CD8-positive, alpha-beta memory T cell (primary cell): ENCODE measurements around the gene SEC24A. TPM values are rescaled to one million over a fixed set of nuclear protein-coding genes. Genes with fewer than 3 reads are reported as not detected.

Experiments
- CTCF ChIA-PET: fragments of 350-600 bp; sonication (Branson Sonifier 250); formaldehyde crosslinking; loops from one replicate; lab custom pipeline; 2021; ENCODE audit warnings: antibody characterized with exemption; lab: Charles Lee
- POLR2A ChIA-PET: fragments of 350-600 bp; sonication (Branson Sonifier 250); formaldehyde crosslinking; loops from one replicate; lab custom pipeline; 2021; ENCODE audit warnings: antibody characterized with exemption; lab: Charles Lee
- DNase-seq, 5 donors: peaks; one replicate each; pipeline versions ENCODE4 v3.0.0 to v3.0.0-alpha.2; 2020 to 2022; ENCODE audit warnings: mixed read lengths in 1 of 5
- H3K27ac ChIP-seq: one replicate; pipeline ENCODE4 v1.7.0; 2013; ENCODE audit warnings: low read depth, mild to moderate bottlenecking, low read length, moderate library complexity
- H3K27me3 ChIP-seq: 2 replicates; pipeline ENCODE4 v1.7.0; 2013; ENCODE audit warnings: low read length, mild to moderate bottlenecking; ENCODE audit not compliant: insufficient read depth, poor library complexity, severe bottlenecking
- H3K36me3 ChIP-seq: 2 replicates; pipeline ENCODE4 v1.7.0; 2013; ENCODE audit warnings: mild to moderate bottlenecking, low read length, moderate library complexity; ENCODE audit not compliant: insufficient read depth
- H3K4me1 ChIP-seq: 2 replicates; pipeline ENCODE4 v1.7.0; 2013; ENCODE audit warnings: mild to moderate bottlenecking, low read length, moderate library complexity; ENCODE audit not compliant: insufficient read depth
- H3K4me3 ChIP-seq: 2 replicates; pipeline ENCODE4 v1.7.0; 2013; ENCODE audit warnings: mild to moderate bottlenecking, low read length
- H3K9me3 ChIP-seq: 2 replicates; pipeline ENCODE4 v1.7.0; 2013; ENCODE audit warnings: mild to moderate bottlenecking, low read length
- H3K27ac Mint-ChIP-seq, 8 donors: one replicate each; pipeline ENCODE4 v1.8.0; 2020 to 2021; ENCODE audit warnings: mixed read lengths in 8 of 8, mild to moderate bottlenecking in 6 of 8, inconsistent platforms in 3 of 8, moderate library complexity in 3 of 8
- H3K27me3 Mint-ChIP-seq, 2 donors: one replicate each; pipeline ENCODE4 v1.8.0; 2020 to 2021; ENCODE audit warnings: mixed read lengths in 2 of 2, mild to moderate bottlenecking in 1 of 2, moderate library complexity in 1 of 2
- H3K36me3 Mint-ChIP-seq, 3 donors: one replicate each; pipeline ENCODE4 v1.8.0; 2020 to 2021; ENCODE audit warnings: mixed read lengths in 3 of 3, inconsistent platforms in 1 of 3, mild to moderate bottlenecking in 1 of 3
- H3K4me1 Mint-ChIP-seq, 3 donors: one replicate each; pipeline ENCODE4 v1.8.0; 2020 to 2021; ENCODE audit warnings: mixed read lengths in 3 of 3, inconsistent platforms in 1 of 3, mild to moderate bottlenecking in 1 of 3
- H3K4me3 Mint-ChIP-seq, 7 donors: one replicate each; pipeline ENCODE4 v1.8.0; 2020 to 2021; ENCODE audit warnings: mixed read lengths in 7 of 7, mild to moderate bottlenecking in 6 of 7, moderate library complexity in 4 of 7, inconsistent platforms in 2 of 7
- H3K9me3 Mint-ChIP-seq, 5 donors: one replicate each; pipeline ENCODE4 v1.8.0; 2020 to 2022; ENCODE audit warnings: mixed read lengths in 5 of 5, mild to moderate bottlenecking in 3 of 5, moderate library complexity in 2 of 5, inconsistent platforms in 1 of 5
- polyA plus RNA-seq: library from polyadenylated mRNA; unstranded; fragments of 300-500 nt; fragmentation: Illumina TruSeq; gene quantifications from one replicate; pipeline ENCODE4 v1.2.3, GENCODE V29; 2021
- total RNA-seq, 2 experiments: library from RNA; stranded (reverse); gene quantifications; one replicate each; pipeline ENCODE4 v1.2.3, GENCODE V29; 2021

SEC24A gene
- total and polyA plus RNA-seq, 3 experiments from 2014 or later = 8.1 to 21.2 (median 18.8) TPM

DNA sequence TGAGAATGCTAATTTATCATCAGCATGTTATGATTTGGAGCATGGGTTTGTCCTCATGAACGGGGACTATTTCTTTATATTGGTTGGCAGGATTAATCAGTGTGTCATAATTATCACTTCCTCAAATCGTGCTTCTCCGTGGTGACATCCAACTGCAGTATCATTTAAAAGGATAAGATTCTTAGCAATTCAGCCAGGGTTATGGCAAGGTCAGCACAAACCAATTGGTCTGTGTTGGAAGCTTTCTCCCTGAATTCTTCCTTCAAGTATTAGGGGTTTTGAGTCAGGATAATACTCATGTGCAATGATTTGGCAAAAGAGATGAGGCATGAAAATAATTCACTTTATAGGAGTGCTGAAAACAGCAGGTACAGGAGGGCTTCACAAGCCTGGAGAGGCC is 84.2 kb downstream of the SEC24A start:
- DNase-seq = no peak
- Histone ChIP-seq H3K27me3 (no peaks in the 10 kb centered on the region), H3K4me3 (no peak overlapping the region), H3K9me3 (no peaks in the 10 kb centered on the region), H3K27ac (no peak overlapping the region), H3K36me3 (no peaks in the 10 kb centered on the region), H3K4me1 (peaks cover 3% of the 10 kb centered on the region)
- H3K36me3 Mint-ChIP-seq = no peaks in the 10 kb centered on the region
- peaks cover 2 to 4% (median 4%) of the 10 kb centered on the region in 3 donors for H3K4me1 Mint-ChIP-seq
- H3K4me3 Mint-ChIP-seq = no peak overlapping the region
- H3K27me3 Mint-ChIP-seq = no peaks in the 10 kb centered on the region
- peak overlapping the region in 2 of 8 donors; percentile 47 to 54 for H3K27ac Mint-ChIP-seq
- POLR2A ChIA-PET = no interaction called here
- CTCF ChIA-PET = no interaction called here
- H3K9me3 Mint-ChIP-seq = no peaks in the 10 kb centered on the region

DNA sequence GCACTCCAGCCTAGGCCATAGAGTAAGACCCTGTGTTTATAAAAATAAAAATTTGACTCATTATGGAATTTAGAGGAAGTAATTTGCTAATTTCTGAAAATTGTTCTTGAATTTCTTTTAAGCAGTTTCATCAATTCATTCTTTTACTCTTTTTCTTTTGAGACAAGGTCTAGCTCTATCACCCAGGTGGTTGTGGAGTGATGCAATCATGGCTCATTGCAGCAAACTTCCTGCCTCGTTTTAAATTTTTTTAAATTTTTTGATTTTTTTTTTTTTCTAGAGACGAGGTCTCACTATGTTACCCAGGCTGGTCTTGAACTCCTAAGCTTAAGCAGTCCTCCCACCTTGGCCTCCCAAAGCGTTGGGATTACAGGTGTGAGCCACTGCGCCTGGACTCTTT is 86.7 kb downstream of the SEC24A start:
- Mint-ChIP-seq H3K27ac (no peak overlapping the region), H3K4me3 (no peak overlapping the region), H3K4me1 (peaks cover 18 to 21% (median 19%) of the 10 kb centered on the region in 3 donors), H3K36me3 (peaks cover 0 to 9% (median 0%) of the 10 kb centered on the region in 3 donors), H3K9me3 (no peaks in the 10 kb centered on the region), H3K27me3 (no peaks in the 10 kb centered on the region)
- Histone ChIP-seq H3K4me3 (no peak overlapping the region), H3K4me1 (peaks cover 16% of the 10 kb centered on the region), H3K27me3 (no peaks in the 10 kb centered on the region), H3K27ac (no peak overlapping the region), H3K9me3 (no peaks in the 10 kb centered on the region), H3K36me3 (no peaks in the 10 kb centered on the region)
- no peak for DNase-seq
- ChIA-PET POLR2A (no interaction called here), CTCF (interaction anchor here (1.4 to 2.4 kb wide), 2 partner anchors 23 to 169 kb away, joined by 5 to 13 read pairs; partner anchors contain the start of genes DDX46 and PCBD2)

DNA sequence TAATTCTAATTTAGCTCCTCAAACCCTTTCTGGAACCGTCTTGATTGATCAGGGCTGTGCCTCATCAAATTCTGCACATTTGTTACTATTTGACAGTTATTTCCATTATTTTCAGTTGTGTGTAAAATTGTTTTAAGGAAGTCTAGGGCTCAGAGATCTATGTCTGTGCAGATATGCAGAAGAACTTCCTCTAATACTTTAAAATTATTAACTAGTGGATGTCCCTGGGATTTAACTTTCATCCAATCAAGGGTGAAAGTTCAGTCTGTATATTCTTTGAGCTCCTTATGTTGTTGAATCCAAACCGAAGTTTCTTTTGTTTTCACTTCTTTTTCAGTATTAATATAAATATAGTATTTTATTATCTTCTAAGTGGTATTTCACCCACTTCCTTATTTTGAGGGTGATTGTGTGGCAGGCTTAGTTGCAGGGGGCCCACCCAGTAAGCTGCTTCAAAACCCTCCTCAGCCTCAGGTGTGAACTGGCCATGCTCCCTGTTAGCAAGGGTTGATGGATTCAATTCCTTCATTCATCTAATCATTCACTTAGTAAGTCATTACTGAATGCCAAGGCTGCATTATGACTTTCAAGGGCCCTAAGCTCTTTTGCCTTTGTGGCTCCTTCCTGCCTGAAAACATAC is 87.7 kb downstream of the SEC24A start:
- Histone ChIP-seq H3K36me3 (no peaks in the 10 kb centered on the region), H3K9me3 (no peaks in the 10 kb centered on the region), H3K4me1 (peaks cover 19% of the 10 kb centered on the region), H3K27me3 (no peaks in the 10 kb centered on the region), H3K27ac (no peak overlapping the region), H3K4me3 (no peak overlapping the region)
- peak overlapping the region in 1 of 7 donors; percentile 32 for H3K4me3 Mint-ChIP-seq
- H3K36me3 Mint-ChIP-seq = peaks cover 0 to 14% (median 0%) of the 10 kb centered on the region in 3 donors
- ChIA-PET POLR2A (interaction anchor here (0.6 kb wide), 1 partner anchor 30 kb away, joined by 3 read pairs; no protein-coding TSS in a partner anchor), CTCF (interaction anchor here (1.0 to 2.4 kb wide), 3 partner anchors 21 to 168 kb away, joined by 3 to 13 read pairs (median 3); partner anchors contain the start of genes DDX46 and PCBD2)
- no peak for DNase-seq
- H3K27me3 Mint-ChIP-seq = no peaks in the 10 kb centered on the region
- no peak overlapping the region for H3K27ac Mint-ChIP-seq
- no peaks in the 10 kb centered on the region for H3K9me3 Mint-ChIP-seq
- H3K4me1 Mint-ChIP-seq = peaks cover 20 to 30% (median 28%) of the 10 kb centered on the region in 3 donors

GRCh38 chr5:134738133-134738962 is 89.8 kb downstream of the SEC24A start, which contains the start of gene CAMLG:
Gene CAMLG (plus strand): TSS chr5:134738548. CDS start chr5:134738621, 73 bp downstream.
- Histone ChIP-seq H3K27me3 (no peaks in the 10 kb centered on the region), H3K4me1 (peaks cover 19% of the 10 kb centered on the region), H3K9me3 (no peaks in the 10 kb centered on the region), H3K27ac (peak within 1 kb of the TSS; percentile 86), H3K4me3 (peak within 1 kb of the TSS; percentile 84), H3K36me3 (no peaks in the 10 kb centered on the region)
- DNase-seq = peak; percentile 95 to 98 (median 96)
- peaks cover 23 to 42% (median 40%) of the 10 kb centered on the region in 3 donors for H3K4me1 Mint-ChIP-seq
- peak within 1 kb of the TSS; percentile 91 to 97 (median 95) for H3K4me3 Mint-ChIP-seq
- no peaks in the 10 kb centered on the region for H3K9me3 Mint-ChIP-seq
- POLR2A ChIA-PET = interaction anchor here (0.6 to 2.1 kb wide), 17 partner anchors 9 to 734 kb away, joined by 3 to 29 read pairs (median 5); partner anchors contain the start of genes C5orf24, DDX46, PCBD2 and PPP2CA
- H3K36me3 Mint-ChIP-seq = peaks cover 0 to 26% (median 0%) of the 10 kb centered on the region in 3 donors
- no peaks in the 10 kb centered on the region for H3K27me3 Mint-ChIP-seq
- CTCF ChIA-PET = interaction anchor here (0.6 to 4.2 kb wide), 24 partner anchors 10 to 731 kb away, joined by 3 to 44 read pairs (median 3); partner anchors contain the start of genes CDKN2AIPNL, DDX46, PCBD2 and PPP2CA
- H3K27ac Mint-ChIP-seq = peak within 1 kb of the TSS; percentile 90 to 98 (median 95)

- no peaks in the 10 kb centered on the region for H3K27me3 Mint-ChIP-seq
Observed at GRCh38 chr5:134738963-134739661, 90.5 kb downstream of the SEC24A start.

GRCh38 chr5:134741052-134741451 is 92.5 kb downstream of the SEC24A start:
- H3K4me1 Mint-ChIP-seq = peaks cover 23 to 46% (median 40%) of the 10 kb centered on the region in 3 donors
- no peaks in the 10 kb centered on the region for H3K9me3 Mint-ChIP-seq
- CTCF ChIA-PET = interaction anchor here (0.6 to 4.2 kb wide), 6 partner anchors 8 to 701 kb away, joined by 3 to 44 read pairs (median 4); partner anchors contain the start of genes DDX46 and PCBD2
- POLR2A ChIA-PET = interaction anchor here (0.7 to 1.5 kb wide), 2 partner anchors 17 to 21 kb away, joined by 3 to 5 read pairs; partner anchors contain the start of gene DDX46
- Histone ChIP-seq H3K9me3 (no peaks in the 10 kb centered on the region), H3K27me3 (no peaks in the 10 kb centered on the region), H3K27ac (no peak overlapping the region), H3K4me3 (no peak overlapping the region), H3K36me3 (no peaks in the 10 kb centered on the region), H3K4me1 (peaks cover 19% of the 10 kb centered on the region)
- H3K36me3 Mint-ChIP-seq = peaks cover 0 to 31% (median 0%) of the 10 kb centered on the region in 3 donors
- H3K4me3 Mint-ChIP-seq = peak overlapping the region in 1 of 7 donors; percentile 6
- DNase-seq = no peak
- H3K27ac Mint-ChIP-seq = peak overlapping the region in 2 of 8 donors; percentile 22 to 61
- H3K27me3 Mint-ChIP-seq = no peaks in the 10 kb centered on the region

More at GRCh38 chr5:134738963-134739661, 90.5 kb downstream of the SEC24A start:
- Mint-ChIP-seq H3K4me1 (peaks cover 23 to 42% (median 40%) of the 10 kb centered on the region in 3 donors), H3K4me3 (peak overlapping the region; percentile 91 to 97 (median 95)), H3K36me3 (peaks cover 0 to 28% (median 0%) of the 10 kb centered on the region in 3 donors), H3K9me3 (no peaks in the 10 kb centered on the region), H3K27ac (peak overlapping the region; percentile 90 to 98 (median 95))
- H3K9me3 ChIP-seq = no peaks in the 10 kb centered on the region
- DNase-seq = peak in 3 of 5 donors; percentile 27 to 50 (median 36)
- H3K36me3 ChIP-seq = no peaks in the 10 kb centered on the region
- ChIA-PET CTCF (interaction anchor here (0.6 to 4.2 kb wide), 23 partner anchors 10 to 732 kb away, joined by 3 to 44 read pairs (median 3); partner anchors contain the start of genes CDKN2AIPNL, DDX46, PCBD2 and PPP2CA), POLR2A (interaction anchor here (0.6 to 2.1 kb wide), 15 partner anchors 10 to 734 kb away, joined by 3 to 29 read pairs (median 5); partner anchors contain the start of genes C5orf24, DDX46, PCBD2 and PPP2CA)
- peaks cover 19% of the 10 kb centered on the region for H3K4me1 ChIP-seq
- H3K27ac ChIP-seq = peak overlapping the region; percentile 86
- peak overlapping the region; percentile 84 for H3K4me3 ChIP-seq
- no peaks in the 10 kb centered on the region for H3K27me3 ChIP-seq

DNA sequence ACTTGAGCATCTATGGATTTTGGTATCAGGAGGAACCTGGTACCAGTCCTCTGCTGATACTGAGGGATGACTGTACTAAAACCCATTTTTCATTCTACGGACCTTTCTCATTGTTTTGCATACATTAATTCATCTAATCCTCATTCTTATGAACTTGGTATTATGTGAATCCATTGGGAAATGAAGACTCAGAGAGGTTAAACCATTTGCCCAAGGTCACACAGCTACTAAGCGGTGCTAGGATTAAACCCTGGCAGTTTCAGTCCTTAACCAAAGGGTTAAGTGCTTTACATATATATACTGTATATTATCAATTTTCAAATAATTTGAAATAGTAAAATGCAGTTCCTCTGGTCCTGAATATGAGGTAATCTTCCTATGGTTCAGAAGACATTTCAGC is 93.5 kb downstream of the SEC24A start:
- no peaks in the 10 kb centered on the region for H3K9me3 ChIP-seq
- Mint-ChIP-seq H3K27ac (no peak overlapping the region), H3K4me1 (peaks cover 23 to 46% (median 40%) of the 10 kb centered on the region in 3 donors), H3K27me3 (no peaks in the 10 kb centered on the region), H3K36me3 (peaks cover 0 to 32% (median 0%) of the 10 kb centered on the region in 3 donors), H3K9me3 (no peaks in the 10 kb centered on the region), H3K4me3 (no peak overlapping the region)
- H3K27ac ChIP-seq = no peak overlapping the region
- H3K27me3 ChIP-seq = no peaks in the 10 kb centered on the region
- CTCF ChIA-PET = interaction anchor here (0.8 kb wide), 1 partner anchor 162 kb away, joined by 3 read pairs; the partner anchor contains the start of gene PCBD2
- no peaks in the 10 kb centered on the region for H3K36me3 ChIP-seq
- no peak for DNase-seq
- peaks cover 19% of the 10 kb centered on the region for H3K4me1 ChIP-seq
- POLR2A ChIA-PET = no interaction called here
- H3K4me3 ChIP-seq = no peak overlapping the region
